Type B pancreatic cell (in vitro differentiated cells): ENCODE measurements around the gene CDH20. TPM values are rescaled to one million over a fixed set of nuclear protein-coding genes. Genes with fewer than 3 reads are reported as not detected.

Experiments
- DNase-seq: peaks from one replicate; pipeline ENCODE4 v3.0.0; 2021; ENCODE audit warnings: mixed read lengths; ENCODE audit not compliant: unreplicated experiment; ENCODE audit errors: extremely low spot score
- H3K27ac Mint-ChIP-seq: 2 replicates; pipeline ENCODE4 v1.8.0; 2021; ENCODE audit warnings: mild to moderate bottlenecking, mixed read lengths
- H3K27me3 Mint-ChIP-seq: 2 replicates; pipeline ENCODE4 v1.8.0; 2021; ENCODE audit warnings: mixed read lengths
- H3K36me3 Mint-ChIP-seq: 2 replicates; pipeline ENCODE4 v1.8.0; 2021; ENCODE audit warnings: mixed read lengths
- H3K4me1 Mint-ChIP-seq: one replicate; pipeline ENCODE4 v1.8.0; 2021; ENCODE audit warnings: mixed read lengths; ENCODE audit not compliant: unreplicated experiment
- H3K4me3 Mint-ChIP-seq: 2 replicates; pipeline ENCODE4 v1.8.0; 2021; ENCODE audit warnings: mild to moderate bottlenecking, mixed read lengths
- H3K9me3 Mint-ChIP-seq: 2 replicates; pipeline ENCODE4 v1.8.0; 2021; ENCODE audit warnings: mixed read lengths
- CTCF ChIP-seq: fragments of 200-600 bp; sonication (generic); conservative IDR thresholded peaks from 2 replicates; pipeline ENCODE4 v1.5.0; 2021; ENCODE audit warnings: antibody characterized with exemption, mild to moderate bottlenecking
- total RNA-seq: library from RNA; stranded (reverse); gene quantifications from 2 replicates; pipeline ENCODE4 v1.2.1, GENCODE V29; 2021; ENCODE audit warnings: low replicate concordance

CDH20 gene
- total RNA-seq, 1 donor from 2014 or later: 1.6 TPM

DNA sequence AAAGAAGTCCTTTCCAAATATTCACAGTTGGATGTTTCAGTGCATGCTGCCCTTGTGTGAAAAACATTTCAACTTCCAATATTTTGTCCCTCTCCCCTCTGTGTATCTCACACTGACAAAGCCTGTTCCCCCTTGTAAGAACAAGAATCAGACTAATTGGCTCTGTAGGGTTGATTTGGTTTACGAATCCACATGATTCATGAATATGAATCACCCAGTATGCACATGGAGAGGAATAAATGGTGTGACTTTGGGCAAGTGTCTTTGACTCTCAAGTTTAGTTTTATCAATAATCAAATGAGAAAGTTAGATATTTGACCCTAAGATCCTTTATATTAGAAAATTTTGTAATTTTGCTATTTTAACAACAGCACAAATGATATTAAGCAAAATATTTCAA, 9.3 kb upstream of the CDH20 start:
- no peak for TF ChIP-seq CTCF
- Mint-ChIP-seq H3K4me1 (no peaks in the 10 kb centered on the region), H3K36me3 (no peaks in the 10 kb centered on the region), H3K9me3 (no peaks in the 10 kb centered on the region), H3K27ac (no peak overlapping the region), H3K4me3 (no peak overlapping the region), H3K27me3 (peaks cover 8% of the 10 kb centered on the region)
- no peak for DNase-seq

GRCh38 chr18:61326407-61326806, 6.8 kb upstream of the CDH20 start:
- Mint-ChIP-seq H3K4me1 (no peaks in the 10 kb centered on the region), H3K9me3 (no peaks in the 10 kb centered on the region), H3K4me3 (no peak overlapping the region), H3K27ac (no peak overlapping the region), H3K36me3 (no peaks in the 10 kb centered on the region), H3K27me3 (peaks cover 20% of the 10 kb centered on the region)
- TF ChIP-seq CTCF: no peak
- no peak for DNase-seq

DNA sequence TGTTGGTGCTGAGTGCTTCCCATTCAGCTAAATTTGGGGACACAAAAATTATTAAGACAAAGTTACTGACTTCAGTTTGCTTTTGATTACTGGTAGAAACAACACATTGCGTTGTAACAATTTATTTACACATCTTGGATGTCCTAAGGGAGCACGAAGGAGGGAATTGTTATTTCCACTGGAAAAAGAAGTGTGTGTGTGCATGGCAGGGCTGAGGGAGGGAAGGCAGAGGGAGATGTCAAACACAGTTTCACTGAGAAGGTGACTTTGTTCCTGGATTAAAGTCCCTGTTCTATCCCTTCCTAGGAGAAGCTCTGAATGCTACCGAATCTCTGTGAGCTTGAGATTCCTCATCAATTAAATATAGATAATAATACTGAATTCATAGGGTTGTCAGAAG, 3.8 kb upstream of the CDH20 start:
- no peaks in the 10 kb centered on the region for H3K36me3 Mint-ChIP-seq
- DNase-seq: no peak
- H3K27ac Mint-ChIP-seq: no peak overlapping the region
- no peak overlapping the region for H3K4me3 Mint-ChIP-seq
- no peaks in the 10 kb centered on the region for H3K9me3 Mint-ChIP-seq
- peaks cover 42% of the 10 kb centered on the region for H3K27me3 Mint-ChIP-seq
- H3K4me1 Mint-ChIP-seq: peaks cover 5% of the 10 kb centered on the region
- no peak for TF ChIP-seq CTCF

- no peak overlapping the region for H3K4me3 Mint-ChIP-seq
- H3K9me3 Mint-ChIP-seq: no peaks in the 10 kb centered on the region
- H3K4me1 Mint-ChIP-seq: peaks cover 14% of the 10 kb centered on the region
- H3K27ac Mint-ChIP-seq: no peak overlapping the region
- H3K27me3 Mint-ChIP-seq: peaks cover 59% of the 10 kb centered on the region
- TF ChIP-seq CTCF: no peak
- no peaks in the 10 kb centered on the region for H3K36me3 Mint-ChIP-seq
- DNase-seq: no peak
Measured at GRCh38 chr18:61331051-61331450, 2.2 kb upstream of the CDH20 start.

DNA sequence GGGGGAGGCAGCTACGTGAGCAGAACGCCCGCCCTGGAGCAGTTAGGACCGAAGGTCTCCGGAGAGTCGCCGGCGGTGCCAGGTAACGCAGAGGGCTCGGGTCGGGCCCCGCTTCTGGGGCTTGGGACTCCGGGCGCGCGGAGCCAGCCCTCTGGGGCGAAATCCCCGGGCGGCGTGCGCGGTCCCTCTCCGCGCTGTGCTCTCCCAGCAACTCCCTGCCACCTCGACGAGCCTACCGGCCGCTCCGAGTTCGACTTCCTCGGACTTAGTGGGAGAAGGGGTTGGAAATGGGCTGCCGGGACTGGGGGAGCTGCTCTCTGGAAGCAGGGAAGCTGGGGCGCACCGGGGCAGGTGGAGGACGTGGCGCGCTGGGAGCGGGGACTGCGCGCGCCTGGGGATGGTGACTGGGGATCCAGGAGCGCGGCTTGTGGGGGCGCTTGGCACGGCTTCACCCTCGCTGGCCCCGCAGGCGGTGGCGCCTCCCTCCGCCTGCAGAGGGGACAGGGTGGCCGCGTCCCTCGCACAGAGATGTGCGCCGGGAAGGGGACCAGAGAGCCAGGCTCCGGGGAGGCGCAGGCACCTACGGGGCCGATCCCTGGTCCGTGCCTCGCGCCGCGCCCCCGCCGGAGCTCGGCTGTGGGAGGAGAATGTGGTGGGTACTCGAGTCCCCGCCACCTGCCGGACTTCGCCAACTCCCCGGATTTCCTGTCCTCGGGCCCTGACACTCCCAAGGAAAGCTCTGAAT, 688 bp downstream of the CDH20 start:
- Mint-ChIP-seq H3K27ac (no peak overlapping the region), H3K4me3 (peak overlapping the region; percentile 89), H3K27me3 (peaks cover 68% of the 10 kb centered on the region), H3K9me3 (no peaks in the 10 kb centered on the region), H3K4me1 (peaks cover 14% of the 10 kb centered on the region), H3K36me3 (no peaks in the 10 kb centered on the region)
- peak; percentile 65 for DNase-seq
- TF ChIP-seq CTCF: peak; percentile 15
